Endothelial cell of umbilical vein (primary cell): ENCODE results near the gene PCP2. TPM values are rescaled to one million over a fixed set of nuclear protein-coding genes. Genes with fewer than 3 reads are reported as not detected.

Experiments
- BruUV-seq: library from RNA; stranded (reverse); fragments of 400-500 nt; replicated peaks from 2 replicates; lab custom pipeline; 2021; lab: Mats Ljungman, UMichigan
- CTCF ChIA-PET: fragments of 300-600, 350-600 bp; sonication (Branson Sonifier 250); formaldehyde crosslinking; loops from one replicate; lab custom pipeline; 2021; ENCODE audit warnings: antibody characterized with exemption, inconsistent platforms; lab: Charles Lee
- POLR2A ChIA-PET: fragments of 300-600, 350-600 bp; sonication (Branson Sonifier 250); formaldehyde crosslinking; loops from one replicate; lab custom pipeline; 2021; ENCODE audit warnings: antibody characterized with exemption, inconsistent platforms; lab: Charles Lee
- DNase-seq: peaks from one replicate; pipeline ENCODE4 v3.0.0-alpha.2; 2011; ENCODE audit warnings: low read depth, low spot score
- FAIRE-seq: peaks from 2 replicates; lab custom pipeline; 2011; peaks lifted over from hg19 to GRCh38; lab: Jason Lieb, UNC
- H2AFZ ChIP-seq: 2 replicates; pipeline ENCODE4 v1.6.0; 2012; ENCODE audit warnings: low read depth, low read length, control low read depth, inconsistent platforms
- H3K27ac ChIP-seq: 2 replicates; pipeline ENCODE4 v1.5.1; 2011; ENCODE audit warnings: low read depth, mild to moderate bottlenecking, control low read depth, low read length, moderate library complexity; ENCODE audit not compliant: insufficient read depth
- H3K27me3 ChIP-seq, 2 experiments: 2 replicates each; pipeline versions ENCODE4 v1.6.0 to v1.6.1; 2011; ENCODE audit warnings: low read length in 2 of 2, mixed read lengths in 1 of 2; ENCODE audit not compliant: control insufficient read depth in 2 of 2, insufficient read depth in 2 of 2
- H3K36me3 ChIP-seq, 2 experiments: 2 replicates in 1 of 2; 3 replicates in 1 of 2; pipeline ENCODE4 v1.5.1; 2011; ENCODE audit warnings: low read length in 2 of 2, mild to moderate bottlenecking in 1 of 2, moderate library complexity in 1 of 2; ENCODE audit not compliant: control insufficient read depth in 2 of 2, insufficient read depth in 2 of 2; ENCODE audit errors: extremely low read depth in 1 of 2
- H3K4me1 ChIP-seq: 3 replicates; pipeline ENCODE4 v1.5.1; 2011; ENCODE audit warnings: mild to moderate bottlenecking, low read length; ENCODE audit not compliant: control insufficient read depth, insufficient read depth; ENCODE audit errors: extremely low read depth
- H3K4me2 ChIP-seq: 2 replicates; pipeline ENCODE4 v1.6.1; 2011; ENCODE audit warnings: low read length, control low read depth, mixed read lengths; ENCODE audit not compliant: insufficient read depth
- H3K4me3 ChIP-seq, 3 experiments: fragments of 200-600 bp in 1 of 3; sonication (generic), shearing (Covaris generic) in 1 of 3; replicated peaks in 1 of 3; 2 replicates each; pipeline ENCODE4 v1.5.1; 2011 to 2016; ENCODE audit warnings: control low read depth in 3 of 3, low read length in 3 of 3, mild to moderate bottlenecking in 2 of 3, inconsistent platforms in 1 of 3, low read depth in 1 of 3, moderate library complexity in 1 of 3; ENCODE audit not compliant: insufficient read depth in 1 of 3
- H3K79me2 ChIP-seq: 2 replicates; pipeline ENCODE4 v1.6.0; 2012; ENCODE audit warnings: low read length, inconsistent platforms; ENCODE audit not compliant: control insufficient read depth, insufficient read depth
- H3K9ac ChIP-seq: replicated peaks from 2 replicates; pipeline ENCODE3; 2011; ENCODE audit warnings: low read length, control low read depth; ENCODE audit not compliant: insufficient read depth; ENCODE audit errors: extremely low read depth
- H3K9me1 ChIP-seq: replicated peaks from 3 replicates; pipeline ENCODE4 v1.6.0; 2011; ENCODE audit warnings: mild to moderate bottlenecking, low read length; ENCODE audit not compliant: control insufficient read depth, insufficient read depth; ENCODE audit errors: extremely low read depth
- H3K9me3 ChIP-seq: replicated peaks from 2 replicates; pipeline ENCODE4 v1.5.1; 2012; ENCODE audit warnings: low read length, inconsistent platforms; ENCODE audit not compliant: control insufficient read depth, insufficient read depth
- H4K20me1 ChIP-seq: replicated peaks from 2 replicates; pipeline ENCODE3; 2011; ENCODE audit warnings: mild to moderate bottlenecking, low read length; ENCODE audit not compliant: control insufficient read depth, insufficient read depth; ENCODE audit errors: extremely low read depth
- EZH2 ChIP-seq: IDR thresholded peaks from 2 replicates; pipeline ENCODE4 v1.6.1; 2012; ENCODE audit warnings: borderline replicate concordance, low read depth, mild to moderate bottlenecking, moderate library complexity, low read length, inconsistent platforms; ENCODE audit not compliant: severe bottlenecking
- FOS ChIP-seq: IDR thresholded peaks from 2 replicates; pipeline ENCODE4 v1.6.1; 2011; ENCODE audit warnings: mild to moderate bottlenecking, low read length, moderate library complexity, borderline replicate concordance; ENCODE audit not compliant: insufficient read depth
- JUN ChIP-seq: IDR thresholded peaks from 2 replicates; pipeline ENCODE4 v1.6.1; 2011; ENCODE audit warnings: borderline replicate concordance, low read depth; ENCODE audit not compliant: insufficient read length, insufficient read depth
- MYC ChIP-seq: IDR thresholded peaks from one replicate; pipeline ENCODE4 v1.6.1; 2011; ENCODE audit warnings: mild to moderate bottlenecking, low read depth, low read length
- POLR2A ChIP-seq: IDR thresholded peaks from 2 replicates; pipeline ENCODE4 v1.6.1; 2012; ENCODE audit warnings: low read depth, mild to moderate bottlenecking, control low read depth, low read length
- POLR2AphosphoS5 ChIP-seq: IDR thresholded peaks from 2 replicates; pipeline ENCODE4 v1.6.1; 2012; ENCODE audit warnings: low read depth, mild to moderate bottlenecking, control low read depth, low read length, moderate library complexity; ENCODE audit not compliant: insufficient read depth
- dilution Hi-C: fragments of 300-500 bp; cut with MboI; formaldehyde crosslinking; loops from one replicate; pipeline ENCODE4 v1.15.0; 2019; ENCODE audit warnings: low sequenced_read_pairs; ENCODE audit not compliant: extremely low pct_ligation_motif_present
- intact Hi-C: fragments of 100-400 bp; cut with micrococcal nuclease; formaldehyde crosslinking; loops from one replicate; pipeline ENCODE4 v1.10.0; 2022
- polyA plus RNA-seq, 4 experiments: library from polyadenylated mRNA; depleted of rRNA in 3 of 4; stranded (reverse) in 3 of 4; unstranded in 1 of 4; fragments of >200 nt; gene quantifications; 2 replicates each; pipeline versions ENCODE4 v1.2.1 to v1.2.3, GENCODE V29; 2011 to 2012; ENCODE audit warnings: missing spikeins in 1 of 4
- total RNA-seq: library from RNA; stranded (reverse); gene quantifications from 2 replicates; pipeline ENCODE4 v1.2.3, GENCODE V29; 2021
- TF ChIP-seq, protein P1 (sequence below): IDR thresholded peaks from 2 replicates; pipeline ENCODE4 v1.6.1; 2011; ENCODE audit not compliant: insufficient read depth, insufficient read length

Gene PCP2
- total and polyA plus RNA-seq, 2 donors (not counting 3 experiments of a cell fraction or from before 2014, with no cell fraction given) = not detected

DNA sequence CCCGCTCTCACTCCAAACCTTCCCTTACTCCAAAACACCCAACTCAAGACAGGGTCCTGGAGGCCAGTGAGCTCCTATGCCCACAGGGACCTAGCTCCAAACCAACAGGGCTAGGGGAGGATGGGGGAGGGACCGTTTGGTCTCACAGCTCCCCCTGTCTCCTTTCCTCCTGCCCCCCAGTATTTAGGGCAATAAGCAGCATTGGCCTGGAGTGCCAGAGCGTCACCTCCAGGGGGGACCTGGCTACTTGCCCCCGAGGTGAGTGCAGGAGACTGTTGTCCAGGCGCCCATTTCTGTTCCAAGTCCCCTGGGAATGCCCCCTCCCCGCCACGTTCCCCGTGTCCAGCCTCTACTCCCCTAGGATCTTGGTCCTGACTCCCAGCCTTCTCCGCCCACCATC is 36.1 kb upstream of the PCP2 start:
- H2AFZ ChIP-seq = no peak overlapping the region
- FAIRE-seq (no peak), DNase-seq (no peak)
- ChIA-PET POLR2A (no interaction called here), CTCF (interaction anchor here (1.6 to 4.8 kb wide), 2 partner anchors 11 to 101 kb away, joined by 8 to 27 read pairs; partner anchors contain the start of gene TRAPPC5)
- H3K9me1 ChIP-seq = no peaks in the 10 kb centered on the region
- no peak overlapping the region for H3K27ac ChIP-seq
- no peaks in the 10 kb centered on the region for H3K4me1 ChIP-seq
- intact Hi-C loops (no loop called here), dilution Hi-C loops (no loop called here)
- no peaks in the 10 kb centered on the region for H3K9me3 ChIP-seq
- H3K4me2 ChIP-seq = no peak overlapping the region
- TF ChIP-seq EZH2 = no peak
- no peaks in the 10 kb centered on the region for H3K36me3 ChIP-seq
- no TSS peak for BruUV-seq
- no peaks in the 10 kb centered on the region for H3K79me2 ChIP-seq
- H3K9ac ChIP-seq = no peak overlapping the region
- no peaks in the 10 kb centered on the region for H4K20me1 ChIP-seq
- no peak overlapping the region for H3K4me3 ChIP-seq
- H3K27me3 ChIP-seq = peaks cover 9 to 13% of the 10 kb centered on the region in 2 experiments

DNA sequence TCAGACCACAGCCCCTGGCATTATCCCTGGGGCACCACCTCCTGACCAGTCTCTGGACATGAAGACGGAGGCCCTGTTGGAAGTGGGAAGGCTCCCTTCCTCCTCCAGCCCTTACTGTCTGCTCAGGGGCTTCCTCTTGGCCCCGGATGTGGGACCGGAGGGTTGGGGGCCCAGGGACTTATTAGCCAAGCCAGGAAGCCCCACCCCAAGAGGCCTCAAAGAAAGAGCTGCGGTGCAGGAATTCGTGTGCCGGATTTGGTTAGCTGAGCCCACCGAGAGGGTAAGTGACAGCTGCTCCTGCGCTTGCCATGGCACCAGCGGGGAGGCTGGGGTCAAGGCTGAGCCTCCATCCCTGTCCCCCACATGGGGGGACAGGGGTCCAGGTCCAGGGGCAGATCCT is 35.3 kb upstream of the PCP2 start, which contains the start of gene RETN:
Gene RETN (plus strand): TSS at position 208 of the 400 bp plus-strand sequence. CDS start 278 bp downstream, outside the sequence.
- Histone ChIP-seq H3K9ac (no peak within 1 kb of the TSS), H3K27me3 (peaks cover 9 to 13% of the 10 kb centered on the region in 2 experiments), H3K4me1 (no peaks in the 10 kb centered on the region), H3K9me3 (no peaks in the 10 kb centered on the region), H3K4me3 (no peak within 1 kb of the TSS), H4K20me1 (no peaks in the 10 kb centered on the region), H3K9me1 (no peaks in the 10 kb centered on the region), H3K36me3 (no peaks in the 10 kb centered on the region), H3K79me2 (no peaks in the 10 kb centered on the region), H3K27ac (no peak within 1 kb of the TSS), H3K4me2 (no peak within 1 kb of the TSS), H2AFZ (no peak within 1 kb of the TSS)
- ChIA-PET POLR2A (no interaction called here), CTCF (interaction anchor here (0.9 to 4.8 kb wide), 2 partner anchors 12 to 13 kb away, joined by 4 to 27 read pairs; partner anchors contain the start of gene TRAPPC5)
- dilution Hi-C loops = no loop called here
- TF ChIP-seq JUN (no peak), EZH2 (no peak), POLR2A (no peak), MYC (no peak), FOS (no peak), POLR2AphosphoS5 (no peak)
- TF ChIP-seq, protein P1, sequence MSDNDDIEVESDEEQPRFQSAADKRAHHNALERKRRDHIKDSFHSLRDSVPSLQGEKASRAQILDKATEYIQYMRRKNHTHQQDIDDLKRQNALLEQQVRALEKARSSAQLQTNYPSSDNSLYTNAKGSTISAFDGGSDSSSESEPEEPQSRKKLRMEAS = no peak
- intact Hi-C loops = no loop called here
- DNase-seq (no peak), FAIRE-seq (no peak)
- BruUV-seq = no TSS peak
